Medulla oblongata (tissue), 1 donor: ENCODE results near the gene CST3.
"Not testable (repeated sequence)": the region's sequence is repeated elsewhere in the genome, so short reads cannot be mapped to it uniquely, and the experiment has no call there.

Experiments
- DNase-seq: peaks from one replicate; pipeline ENCODE4 v3.0.0-alpha.2; 2015; ENCODE audit errors: extremely low spot score

CST3 gene

DNA sequence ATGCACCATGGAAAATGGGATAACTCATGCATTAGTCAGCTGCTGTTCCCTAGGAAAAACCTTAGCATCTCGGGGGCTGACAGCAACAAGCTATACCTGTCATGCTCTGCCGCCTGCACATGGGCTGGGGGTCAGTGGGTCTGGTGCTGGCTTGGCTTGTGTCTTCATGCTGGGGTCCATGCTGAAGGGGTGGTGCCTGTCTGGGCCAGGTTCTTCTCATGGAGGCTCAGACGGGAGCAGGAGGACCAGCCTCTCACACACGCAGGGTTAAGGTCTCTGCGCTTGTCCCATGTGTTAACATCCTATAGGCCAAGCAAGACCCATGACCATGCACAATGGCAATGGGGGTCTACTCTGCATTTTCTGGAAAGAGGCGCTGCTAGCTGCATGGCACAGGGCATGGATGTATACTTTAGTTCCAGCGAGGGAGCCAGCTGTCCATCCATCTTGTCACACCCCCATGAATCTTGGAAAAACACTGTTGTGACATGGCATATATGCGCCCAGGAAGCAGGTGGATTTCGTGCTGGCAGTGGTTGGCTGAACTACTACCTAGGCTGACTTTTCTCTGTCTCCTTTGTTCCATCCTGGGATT is 24.6 kb upstream of the CST3 start:
- DNase-seq = no peak

GRCh38 chr20:23661002-23661429 is 23.3 kb upstream of the CST3 start:
- no peak for DNase-seq

DNA sequence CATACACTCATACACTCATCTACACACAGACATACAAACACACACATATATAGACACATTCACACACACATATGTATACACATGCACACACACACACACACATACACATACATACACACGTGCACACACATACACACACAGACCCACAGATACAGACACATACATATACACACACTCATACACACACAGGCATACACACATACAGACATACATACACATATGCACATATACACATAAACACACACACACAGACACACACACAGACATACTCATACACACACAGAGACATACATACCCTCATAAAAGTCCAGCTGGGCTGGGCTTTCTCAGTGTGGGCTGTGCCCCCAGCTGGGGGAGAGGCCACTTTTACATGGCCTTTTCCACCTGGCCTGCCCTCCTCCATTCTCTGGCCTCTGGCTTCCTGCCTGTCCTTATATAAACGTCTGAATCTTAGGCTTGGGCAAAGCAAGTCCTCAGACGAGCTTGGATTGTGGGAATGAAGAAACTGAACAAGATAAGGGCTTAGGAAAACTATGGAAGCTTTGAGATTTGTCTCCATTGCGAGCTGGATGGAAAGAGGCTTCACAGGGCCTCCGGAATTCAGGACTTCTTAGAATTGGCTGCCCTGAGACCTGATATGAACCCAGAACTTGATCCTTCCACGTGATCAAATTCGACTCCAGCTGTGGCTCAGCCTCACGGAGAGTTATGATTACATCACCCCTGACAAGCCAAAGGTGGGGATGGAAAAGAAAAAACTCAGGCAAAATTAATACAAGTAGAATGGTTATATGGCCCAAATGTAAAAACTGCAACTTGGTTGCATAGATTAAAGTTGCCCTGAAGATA is 22.5 kb upstream of the CST3 start:
- no peak for DNase-seq

DNA sequence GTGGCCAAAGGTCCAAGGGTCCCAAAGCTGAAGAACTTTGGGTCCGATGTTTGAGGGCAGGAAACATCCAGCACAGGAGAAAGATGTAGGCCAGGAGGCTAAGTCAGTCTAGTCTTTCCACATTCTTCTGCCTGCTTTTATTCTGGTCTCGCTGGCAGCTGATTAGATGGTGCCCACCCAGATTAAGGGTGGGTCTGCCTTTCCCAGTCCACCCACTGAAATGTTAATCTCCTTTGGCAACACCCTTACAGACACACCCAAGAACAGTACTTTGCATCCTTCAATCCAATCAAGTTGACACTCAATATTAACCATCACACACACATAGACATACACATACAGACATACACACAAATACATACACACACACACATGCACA is 21.8 kb upstream of the CST3 start:
- not testable (repeated sequence) for DNase-seq

DNA sequence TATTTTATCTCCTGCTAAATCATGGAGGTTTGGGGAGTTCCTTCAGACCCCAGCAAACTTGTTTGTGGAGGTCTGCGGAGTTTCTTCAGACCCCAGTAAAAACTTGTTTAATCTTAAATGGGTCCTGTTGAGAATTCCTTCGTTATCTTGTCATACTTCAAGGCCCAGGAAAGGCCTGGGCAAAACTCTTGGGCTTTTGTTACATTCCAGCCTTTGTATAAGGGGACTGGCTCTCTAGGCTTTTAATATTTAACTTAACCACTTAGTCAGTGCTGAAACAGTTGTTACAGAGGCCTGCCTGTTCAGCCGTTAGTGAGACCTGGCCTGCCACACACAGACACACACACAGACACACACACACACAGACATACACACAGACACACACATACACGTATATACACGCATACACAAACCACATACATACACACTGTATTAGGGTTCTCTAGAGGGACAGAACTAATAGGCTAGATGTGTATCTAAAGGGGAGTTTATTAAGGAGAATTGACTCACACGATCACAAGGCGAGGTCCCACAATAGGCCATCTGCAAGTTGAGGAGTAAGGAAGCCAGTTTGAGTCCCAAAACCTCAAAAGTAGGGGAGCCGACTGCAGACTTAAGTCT is 21.3 kb upstream of the CST3 start:
- no peak for DNase-seq

GRCh38 chr20:23658336-23658735 is 20.6 kb upstream of the CST3 start:
- no peak for DNase-seq

GRCh38 chr20:23657202-23657601 is 19.4 kb upstream of the CST3 start:
- no peak for DNase-seq

GRCh38 chr20:23656372-23656771 is 18.6 kb upstream of the CST3 start:
- DNase-seq = peak; percentile 51

DNA sequence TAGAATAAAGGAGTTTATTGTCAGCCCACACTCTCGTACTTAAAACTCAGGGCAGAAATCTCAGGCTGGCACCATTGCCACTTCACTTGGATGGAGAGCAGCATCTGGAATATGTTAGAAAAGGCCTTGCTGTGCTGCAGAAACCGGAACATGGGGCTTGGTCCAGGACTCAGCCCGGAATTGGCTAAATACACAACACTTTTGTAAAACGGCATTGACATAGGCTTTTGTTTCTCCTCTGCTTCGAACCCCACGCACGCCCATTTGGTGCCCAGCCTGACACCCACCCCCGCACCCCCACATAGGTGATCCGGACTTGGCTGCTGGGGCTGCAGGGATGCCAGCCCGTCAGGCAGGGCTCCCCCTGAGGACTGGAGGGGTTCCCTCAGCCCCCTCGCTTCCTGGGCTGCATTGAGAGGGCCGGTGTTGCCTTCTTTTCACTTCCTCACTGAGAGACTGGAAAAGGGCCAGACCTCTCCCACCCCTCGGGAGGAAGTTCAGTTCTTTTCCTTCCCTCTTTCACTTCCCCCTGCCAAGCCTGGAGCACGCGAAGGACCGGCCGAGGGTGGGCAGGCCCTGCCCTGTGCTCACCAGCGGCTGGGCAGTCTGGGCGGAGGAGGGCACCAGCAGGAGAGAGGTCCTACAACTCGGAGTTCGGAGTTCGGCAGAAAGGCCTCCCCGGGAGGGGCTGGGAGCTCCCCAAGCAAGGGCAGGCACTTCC is 17.9 kb upstream of the CST3 start:
- peak; percentile 93 for DNase-seq

DNA sequence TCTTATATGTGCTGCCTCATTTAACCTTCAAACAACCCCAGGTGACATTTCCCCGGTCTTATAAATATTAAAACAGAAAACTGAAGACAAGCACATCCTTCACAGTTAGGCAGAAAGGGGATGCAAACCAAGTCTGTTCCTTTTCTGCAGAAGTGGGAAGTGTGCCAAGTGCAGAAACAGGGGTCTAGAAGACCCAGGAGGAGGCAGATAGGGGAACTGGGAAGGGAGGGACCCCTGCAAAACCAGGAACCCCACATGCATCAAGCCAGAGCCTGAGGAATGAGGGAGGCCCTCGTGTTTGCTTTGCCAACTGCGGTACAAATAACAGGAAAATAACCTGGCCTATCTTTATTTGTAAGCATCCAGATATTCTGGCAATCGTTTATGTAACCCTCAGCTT is 17.0 kb upstream of the CST3 start:
- DNase-seq = peak; percentile 52

GRCh38 chr20:23654000-23654399 is 16.2 kb upstream of the CST3 start:
- no peak for DNase-seq

GRCh38 chr20:23653400-23653938 is 15.7 kb upstream of the CST3 start:
- DNase-seq = no peak

- DNase-seq = no peak
These were observed 15.2 kb upstream of the CST3 start for GRCh38 chr20:23652926-23653325.

- no peak for DNase-seq
These were observed 14.6 kb upstream of the CST3 start for GRCh38 chr20:23652371-23652770.

- no peak for DNase-seq
These were observed 13.4 kb upstream of the CST3 start for GRCh38 chr20:23651117-23651516.

DNA sequence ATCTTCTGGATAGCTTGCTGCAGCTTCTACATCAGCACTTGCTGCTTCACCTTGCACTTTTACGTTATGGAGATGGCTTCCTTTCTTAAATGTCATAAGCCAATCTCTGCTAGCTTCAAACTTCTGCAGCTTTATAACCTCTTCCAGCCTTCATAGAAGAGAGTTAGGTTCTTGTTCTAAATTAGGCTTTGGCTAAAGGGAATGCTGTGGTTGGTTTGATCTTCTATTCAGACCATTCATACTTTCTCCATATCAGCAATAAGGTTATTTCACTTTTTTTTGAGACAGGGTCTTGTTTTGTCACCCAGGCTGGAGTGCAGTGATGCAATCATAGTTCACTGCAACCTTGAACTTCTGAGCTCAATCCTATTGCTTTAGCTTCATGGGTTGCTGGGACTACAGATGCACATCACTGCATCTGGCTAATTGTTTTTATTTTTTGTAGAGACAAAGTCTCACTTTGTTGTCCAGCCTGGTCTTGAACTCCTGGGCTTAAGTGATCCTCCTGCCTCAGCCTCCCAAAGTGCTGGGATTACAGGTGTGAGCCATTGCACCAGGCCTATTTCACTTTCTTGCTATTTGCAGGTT is 12.2 kb upstream of the CST3 start:
- no peak for DNase-seq

- no peak for DNase-seq
These were observed 11.5 kb upstream of the CST3 start for GRCh38 chr20:23649242-23649641.

DNA sequence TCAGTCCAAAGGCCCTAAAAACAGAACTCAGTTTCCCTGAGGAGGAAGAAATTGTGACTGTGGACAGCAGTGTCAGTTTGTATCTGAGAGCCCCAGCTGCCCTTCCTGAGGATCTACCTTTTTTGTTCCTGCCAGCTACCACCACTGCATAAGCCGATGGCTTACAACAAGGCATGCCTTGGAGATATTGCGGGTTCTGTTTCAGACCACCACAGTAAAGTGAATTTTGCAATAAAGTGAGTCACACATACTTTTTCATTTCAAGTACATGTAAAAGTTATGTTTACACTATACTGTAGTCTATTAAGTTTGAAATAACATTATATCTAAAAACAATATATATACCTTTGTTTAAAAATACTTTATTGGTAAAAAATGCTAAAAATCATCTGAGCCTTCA is 9.6 kb upstream of the CST3 start:
- DNase-seq = no peak

GRCh38 chr20:23646106-23646873 is 8.5 kb upstream of the CST3 start:
- DNase-seq = no peak

DNA sequence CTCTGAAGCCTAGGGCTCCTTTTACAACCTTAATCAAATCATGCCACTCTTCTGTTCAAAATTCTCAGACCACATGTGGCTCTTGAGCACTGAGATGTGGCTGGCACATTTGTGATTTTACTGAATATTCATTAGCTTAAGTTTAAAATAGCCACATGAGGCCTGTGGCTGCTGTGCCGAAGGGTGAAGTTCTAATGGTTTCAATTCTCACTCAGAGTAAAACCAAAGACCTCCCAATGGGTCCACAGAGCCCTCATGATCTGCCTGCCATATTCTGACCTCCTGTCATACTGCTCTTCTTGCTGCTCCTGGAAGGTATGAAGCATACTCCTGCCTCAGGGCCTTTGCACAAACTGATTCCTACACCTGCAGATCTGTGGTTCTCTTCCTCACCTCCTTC is 7.8 kb upstream of the CST3 start:
- DNase-seq = no peak

GRCh38 chr20:23644164-23644563 is 6.4 kb upstream of the CST3 start:
- DNase-seq = no peak
